K562 (cell line): ENCODE results near the gene DSCAM. TPM values are rescaled to one million over a fixed set of nuclear protein-coding genes. Genes with fewer than 3 reads are reported as not detected.

Experiments used
- ATAC-seq: fragments of 200-7000 bp; cut with Tn5 transposase; 3 replicates; pipeline ENCODE4 v1.9.1; 2020; ENCODE audit warnings: moderate library complexity
- BruUV-seq: library from RNA; stranded (reverse); fragments of 400-500 nt; replicated peaks from 2 replicates; lab custom pipeline; 2021; lab: Mats Ljungman, UMichigan
- CTCF ChIA-PET: fragments of 300-600 bp; formaldehyde crosslinking; extraction: SDS; loops from one replicate; lab custom pipeline; 2021; ENCODE audit warnings: low intra/inter-chr PET ratio; lab: Yijun Ruan, JAX
- POLR2A ChIA-PET: fragments of 300-600, 350-650 bp; sonication (Branson Sonifier 250); formaldehyde crosslinking; extraction: SDS; loops from one replicate; lab custom pipeline; 2021; ENCODE audit warnings: antibody characterized with exemption, inconsistent platforms; lab: Yijun Ruan, JAX
- DNase-seq, 4 experiments: peaks; one replicate each; pipeline versions ENCODE4 v3.0.0 to v3.0.0-alpha.2; 2011 to 2018; ENCODE audit warnings: low spot score in 3 of 4, mixed read lengths in 3 of 4; ENCODE audit errors: extremely low read depth in 1 of 4
- FAIRE-seq: peaks from 2 replicates; lab custom pipeline; 2011; peaks lifted over from hg19 to GRCh38; lab: Jason Lieb, UNC
- H2AFZ ChIP-seq: 2 replicates; pipeline ENCODE4 v1.6.0; 2011; ENCODE audit warnings: low read depth, low read length, control low read depth, inconsistent platforms
- H3K27ac ChIP-seq: fragments of 200-600 bp; 3 replicates; pipeline ENCODE4 v1.8.0; 2011; ENCODE audit warnings: low read depth, mild to moderate bottlenecking, control low read depth, inconsistent platforms, low read length, moderate library complexity, mixed read lengths; ENCODE audit errors: extremely low read depth
- H3K27me3 ChIP-seq, 2 experiments: fragments of 300-600 bp in 1 of 2; 2 replicates in 1 of 2; 3 replicates in 1 of 2; pipeline versions ENCODE4 v1.6.0 to v1.8.0; 2011; ENCODE audit warnings: inconsistent platforms in 2 of 2, low read length in 2 of 2, mild to moderate bottlenecking in 1 of 2, mixed read lengths in 1 of 2, moderate library complexity in 1 of 2; ENCODE audit not compliant: control insufficient read depth in 2 of 2, insufficient read depth in 2 of 2
- H3K36me3 ChIP-seq: fragments of 300-600 bp; 3 replicates; pipeline ENCODE4 v1.8.0; 2011; ENCODE audit warnings: mild to moderate bottlenecking, low read length, inconsistent platforms; ENCODE audit not compliant: control insufficient read depth, insufficient read depth
- H3K4me1 ChIP-seq, 2 experiments: fragments of 200-600 bp in 1 of 2; replicated peaks in 1 of 2; 2 replicates in 1 of 2; 3 replicates in 1 of 2; pipeline versions ENCODE4 v1.5.1 to v1.8.0; 2011; ENCODE audit warnings: inconsistent platforms in 2 of 2, low read length in 2 of 2, mild to moderate bottlenecking in 1 of 2, mixed read lengths in 1 of 2, moderate library complexity in 1 of 2; ENCODE audit not compliant: control insufficient read depth in 2 of 2, insufficient read depth in 2 of 2
- H3K4me2 ChIP-seq: 2 replicates; pipeline ENCODE4 v1.6.1; 2011; ENCODE audit warnings: low read length, control low read depth, inconsistent platforms, mixed read lengths; ENCODE audit not compliant: insufficient read depth
- H3K4me3 ChIP-seq: fragments of 200-600 bp; sonication (generic), shearing (Covaris generic); 2 replicates; pipeline ENCODE4 v1.5.1; 2016; ENCODE audit warnings: control low read depth, inconsistent platforms
- H3K79me2 ChIP-seq: fragments of 200-600 bp; 3 replicates; pipeline ENCODE4 v1.8.0; 2011; ENCODE audit warnings: low read length, inconsistent platforms; ENCODE audit not compliant: control insufficient read depth, insufficient read depth
- H3K9ac ChIP-seq, 2 experiments: 2 replicates each; pipeline versions ENCODE4 v1.6.0 to v1.6.1; 2011; ENCODE audit warnings: low read depth in 2 of 2, low read length in 2 of 2, control low read depth in 1 of 2, inconsistent platforms in 1 of 2, mild to moderate bottlenecking in 1 of 2, mixed read lengths in 1 of 2; ENCODE audit not compliant: insufficient read depth in 1 of 2
- H3K9me1 ChIP-seq: one replicate; pipeline ENCODE4 v1.6.0; 2011; ENCODE audit warnings: inconsistent platforms, mild to moderate bottlenecking, low read length, moderate library complexity; ENCODE audit not compliant: control insufficient read depth, insufficient read depth
- H3K9me3 ChIP-seq: replicated peaks from 2 replicates; pipeline ENCODE4 v1.5.1; 2011; ENCODE audit warnings: low read depth, low read length, inconsistent platforms; ENCODE audit not compliant: control insufficient read depth, insufficient read depth
- H4K20me1 ChIP-seq: replicated peaks from 2 replicates; pipeline ENCODE4 v1.6.1; 2011; ENCODE audit warnings: low read length, inconsistent platforms, mixed read lengths; ENCODE audit not compliant: control insufficient read depth, insufficient read depth
- RBM17 ChIP-seq: fragments of 200-400 bp; formaldehyde crosslinking; IDR thresholded peaks from 2 replicates; pipeline ENCODE4 v1.6.1; 2017; ENCODE audit warnings: low read depth, mild to moderate bottlenecking, low read length, borderline replicate concordance
- TRIM28 ChIP-seq: fragments of 450-650 bp; IDR thresholded peaks from 2 replicates; pipeline ENCODE4 v1.6.1; 2017
- ZNF121 ChIP-seq: sonication (generic); formaldehyde crosslinking; conservative IDR thresholded peaks from 2 replicates; pipeline ENCODE4 v1.8.0; 2022; ENCODE audit warnings: missing genetic modification reagents
- WGBS: fragments of 100-300 bp; shearing (Covaris generic); methylation state at CpG from one replicate; pipeline ENCODE4 v1.1.6; 2016; ENCODE audit warnings: low coverage, mixed read lengths; ENCODE audit not compliant: insufficient coverage; ENCODE audit errors: missing lambda C conversion rate; 5-methylcytosine and 5-hydroxymethylcytosine counted together
- in situ Hi-C: fragments of 300-500 bp; cut with MboI; formaldehyde crosslinking; loops from 4 replicates; pipeline ENCODE4 v1.15.0; 2018; ENCODE audit warnings: inconsistent platforms, mixed read lengths
- intact Hi-C: fragments of 100-400 bp; cut with micrococcal nuclease; formaldehyde crosslinking; loops from 2 replicates; pipeline ENCODE4 v1.14.2; 2022
- polyA plus RNA-seq, 8 experiments: library from polyadenylated mRNA; depleted of rRNA in 4 of 8; stranded (reverse) in 5 of 8; unstranded in 3 of 8; fragments of >200 nt; fragmentation: Nextera tagmentation in 2 of 8; fragmentation: Illumina TruSeq in 1 of 8; extraction: Ambion mirVana in 2 of 8; extraction: Trizol in 1 of 8; gene quantifications; 2 replicates each; pipeline versions ENCODE4 v1.2.1 to v1.2.3, GENCODE V29; 2011 to 2014; ENCODE audit warnings: inconsistent platforms in 1 of 8, missing spikeins in 1 of 8
- total RNA-seq, 7 experiments: library from RNA; depleted of rRNA in 6 of 7; stranded (reverse); fragments of >200 nt in 6 of 7; fragmentation: Illumina TruSeq in 2 of 7; extraction: Trizol in 2 of 7; gene quantifications; 2 replicates each; pipeline versions ENCODE4 v1.2.1 to v1.2.3, GENCODE V29; 2011 to 2021; ENCODE audit warnings: low replicate concordance in 1 of 7
- TF ChIP-seq, protein P1 (sequence below), 2 experiments: fragments of 450-650 bp in 1 of 2; IDR thresholded peaks; 2 replicates each; pipeline ENCODE4 v1.6.1; 2011 to 2017; ENCODE audit warnings: low read depth in 2 of 2, antibody characterized with exemption in 1 of 2, borderline replicate concordance in 1 of 2, low read length in 1 of 2, mild to moderate bottlenecking in 1 of 2, mixed read lengths in 1 of 2; ENCODE audit not compliant: control insufficient read depth in 1 of 2

DSCAM gene
- total and polyA plus RNA-seq, 9 of the 15 experiments (the other 6 are each of a cell fraction or from before 2014, with no cell fraction given) = not detected

DNA sequence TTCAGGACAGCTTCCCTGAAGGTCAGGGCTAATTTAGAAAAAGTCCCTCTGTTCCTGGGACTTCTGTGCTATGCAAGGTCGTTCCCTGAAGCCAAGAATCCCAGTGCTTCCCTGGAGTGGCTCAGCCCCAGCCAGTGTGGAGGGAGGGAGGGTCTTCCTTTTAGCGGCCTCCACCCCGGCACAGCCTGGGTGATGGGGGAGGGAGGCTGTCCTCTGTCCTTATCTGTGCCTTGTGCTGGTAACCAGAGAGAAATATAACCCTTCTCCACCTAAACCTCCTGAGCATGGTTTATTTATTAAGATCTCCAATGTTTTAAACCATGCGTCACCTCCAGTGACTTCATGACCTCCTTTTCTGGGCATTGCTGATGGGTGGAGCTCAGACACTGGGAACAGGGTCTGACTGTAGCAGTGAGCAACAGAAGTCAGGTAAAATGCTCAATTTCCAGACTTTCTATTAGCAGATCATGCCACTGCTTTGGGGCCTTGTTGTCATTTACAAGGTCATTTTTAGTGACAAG lies 157.1 kb downstream of the DSCAM start (continued):
- no peak for TF ChIP-seq RBM17
- TF ChIP-seq, protein P1, sequence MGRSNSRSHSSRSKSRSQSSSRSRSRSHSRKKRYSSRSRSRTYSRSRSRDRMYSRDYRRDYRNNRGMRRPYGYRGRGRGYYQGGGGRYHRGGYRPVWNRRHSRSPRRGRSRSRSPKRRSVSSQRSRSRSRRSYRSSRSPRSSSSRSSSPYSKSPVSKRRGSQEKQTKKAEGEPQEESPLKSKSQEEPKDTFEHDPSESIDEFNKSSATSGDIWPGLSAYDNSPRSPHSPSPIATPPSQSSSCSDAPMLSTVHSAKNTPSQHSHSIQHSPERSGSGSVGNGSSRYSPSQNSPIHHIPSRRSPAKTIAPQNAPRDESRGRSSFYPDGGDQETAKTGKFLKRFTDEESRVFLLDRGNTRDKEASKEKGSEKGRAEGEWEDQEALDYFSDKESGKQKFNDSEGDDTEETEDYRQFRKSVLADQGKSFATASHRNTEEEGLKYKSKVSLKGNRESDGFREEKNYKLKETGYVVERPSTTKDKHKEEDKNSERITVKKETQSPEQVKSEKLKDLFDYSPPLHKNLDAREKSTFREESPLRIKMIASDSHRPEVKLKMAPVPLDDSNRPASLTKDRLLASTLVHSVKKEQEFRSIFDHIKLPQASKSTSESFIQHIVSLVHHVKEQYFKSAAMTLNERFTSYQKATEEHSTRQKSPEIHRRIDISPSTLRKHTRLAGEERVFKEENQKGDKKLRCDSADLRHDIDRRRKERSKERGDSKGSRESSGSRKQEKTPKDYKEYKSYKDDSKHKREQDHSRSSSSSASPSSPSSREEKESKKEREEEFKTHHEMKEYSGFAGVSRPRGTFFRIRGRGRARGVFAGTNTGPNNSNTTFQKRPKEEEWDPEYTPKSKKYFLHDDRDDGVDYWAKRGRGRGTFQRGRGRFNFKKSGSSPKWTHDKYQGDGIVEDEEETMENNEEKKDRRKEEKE (IDR thresholded peaks at IDR 0.05; ENCODE audit: borderline replicate concordance in 1 of 2, control insufficient read depth in 1 of 2, low read depth in 2 of 2, low read length in 1 of 2) = no peak
- TF ChIP-seq, all 486 proteins: peak for 0

DNA sequence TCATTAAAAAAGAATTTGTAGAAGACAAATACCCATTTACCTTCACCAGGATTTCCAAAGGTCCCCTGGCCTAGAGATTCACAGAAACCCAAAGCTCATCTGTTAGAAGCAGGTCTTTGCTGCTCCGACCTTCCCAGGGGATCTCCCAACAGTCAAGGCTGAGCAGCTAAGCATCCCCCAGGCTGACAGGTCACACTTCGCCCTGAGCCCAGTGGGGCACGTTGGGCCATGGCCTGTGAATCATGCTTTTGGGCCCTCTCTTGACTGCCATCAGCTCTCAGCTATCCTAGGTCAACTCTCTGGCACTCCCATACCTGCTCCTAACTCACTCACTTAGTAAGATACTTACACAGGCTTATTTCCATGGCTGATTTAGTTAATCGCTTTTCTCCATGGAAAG lies 157.7 kb downstream of the DSCAM start:
- 2% methylated on average over 4 of the region's 4 CpGs for WGBS
- H4K20me1 ChIP-seq = no peaks in the 10 kb centered on the region
- no peak overlapping the region for H3K9ac ChIP-seq
- no peaks in the 10 kb centered on the region for H3K36me3 ChIP-seq
- TF ChIP-seq ZNF121 (CRISPR knock-in tag) = no peak
- no peak for TF ChIP-seq TRIM28
- H3K9me3 ChIP-seq = no peaks in the 10 kb centered on the region; the same call in 1 of the 2 replicates
- H3K27ac ChIP-seq = no peak overlapping the region
- ChIA-PET POLR2A (no interaction called here), CTCF (no interaction called here)
- H2AFZ ChIP-seq = no peak overlapping the region
- H3K27me3 ChIP-seq = no peaks in the 10 kb centered on the region
- FAIRE-seq (no peak), ATAC-seq (no peak), DNase-seq (no peak)
- no peak overlapping the region for H3K4me2 ChIP-seq
- H3K4me3 ChIP-seq = no peak overlapping the region
- no peaks in the 10 kb centered on the region for H3K79me2 ChIP-seq
- H3K9me1 ChIP-seq = no peaks in the 10 kb centered on the region
- no TSS peak for BruUV-seq
- no peaks in the 10 kb centered on the region for H3K4me1 ChIP-seq
- intact Hi-C loops (no loop called here), in situ Hi-C loops (no loop called here)
